WTC11 (cell line): Measurements from ENCODE around the gene NELL1. TPM values are rescaled to one million over a fixed set of nuclear protein-coding genes. Genes with fewer than 3 reads are reported as not detected.

ENCODE experiments used
- ATAC-seq: fragments of 200-7000 bp; cut with Tn5 transposase; 2 replicates; pipeline ENCODE4 v1.10.0; 2021; ENCODE audit warnings: mild to moderate bottlenecking, moderate library complexity
- CTCF ChIA-PET: fragments of 300-600 bp; sonication (Branson Sonifier 250); formaldehyde crosslinking; loops from one replicate; lab custom pipeline; 2021; ENCODE audit warnings: antibody characterized with exemption; lab: Charles Lee
- POLR2A ChIA-PET: fragments of 350-600 bp; sonication (Branson Sonifier 250); formaldehyde crosslinking; loops from one replicate; lab custom pipeline; 2021; ENCODE audit warnings: antibody characterized with exemption; lab: Charles Lee
- DNase-seq: peaks from one replicate; pipeline ENCODE4 v3.0.0; 2021; ENCODE audit warnings: low spot score
- H3K27ac Mint-ChIP-seq: 2 replicates; pipeline ENCODE4 v1.8.0; 2021; ENCODE audit warnings: mixed read lengths
- H3K27me3 Mint-ChIP-seq: 2 replicates; pipeline ENCODE4 v1.8.0; 2021; ENCODE audit warnings: low read depth, mild to moderate bottlenecking, moderate library complexity, mixed read lengths
- H3K36me3 Mint-ChIP-seq: 2 replicates; pipeline ENCODE4 v1.8.0; 2021; ENCODE audit warnings: mixed read lengths
- H3K4me1 Mint-ChIP-seq: 2 replicates; pipeline ENCODE4 v1.8.0; 2022; ENCODE audit warnings: mixed read lengths
- H3K4me3 Mint-ChIP-seq: 2 replicates; pipeline ENCODE4 v1.8.0; 2021; ENCODE audit warnings: mild to moderate bottlenecking, moderate library complexity, mixed read lengths
- H3K9me3 Mint-ChIP-seq: 2 replicates; pipeline ENCODE4 v1.8.0; 2021; ENCODE audit warnings: mixed read lengths
- AR ChIP-seq: fragments of 250-450 bp; sonication (Bioruptor Pico); IDR thresholded peaks from 2 replicates; pipeline ENCODE4 v1.9.0; 2021; ENCODE audit warnings: mild to moderate bottlenecking
- ELF4 ChIP-seq: sonication (generic); formaldehyde crosslinking; IDR thresholded peaks from 2 replicates; pipeline ENCODE4 v1.8.1; 2022; ENCODE audit warnings: low read depth, mild to moderate bottlenecking, moderate library complexity, missing genetic modification reagents
- FOXJ3 ChIP-seq: sonication (generic); formaldehyde crosslinking; IDR thresholded peaks from 2 replicates; pipeline ENCODE4 v1.9.0; 2021; ENCODE audit warnings: missing genetic modification reagents, mild to moderate bottlenecking, borderline replicate concordance
- GRHL2 ChIP-seq: fragments of 250-450 bp; sonication (Bioruptor Pico); IDR thresholded peaks from 2 replicates; pipeline ENCODE4 v1.8.0; 2022; ENCODE audit warnings: mild to moderate bottlenecking, moderate library complexity; ENCODE audit not compliant: insufficient replicate concordance, severe bottlenecking
- HMGA2 ChIP-seq: fragments of 250-450 bp; sonication (Bioruptor Pico); IDR thresholded peaks from 2 replicates; pipeline ENCODE4 v1.4.0; 2021; ENCODE audit warnings: mild to moderate bottlenecking, moderate library complexity
- IRF2 ChIP-seq: sonication (generic); formaldehyde crosslinking; IDR thresholded peaks from 2 replicates; pipeline ENCODE4 v1.8.0; 2022; ENCODE audit warnings: low read depth, missing genetic modification reagents, borderline replicate concordance
- JAZF1 ChIP-seq: fragments of 250-450 bp; sonication (Bioruptor Pico); IDR thresholded peaks from 2 replicates; pipeline ENCODE4 v1.9.0; 2021; ENCODE audit warnings: moderate library complexity, mild to moderate bottlenecking, inconsistent platforms
- NFE2L1 ChIP-seq: sonication (generic); formaldehyde crosslinking; IDR thresholded peaks from 2 replicates; pipeline ENCODE4 v1.8.1; 2023; ENCODE audit warnings: missing genetic modification reagents
- NR1H2 ChIP-seq: sonication (generic); formaldehyde crosslinking; IDR thresholded peaks from 2 replicates; pipeline ENCODE4 v1.9.0; 2021; ENCODE audit warnings: mild to moderate bottlenecking, moderate library complexity, missing genetic modification reagents
- NR2C2 ChIP-seq: sonication (generic); formaldehyde crosslinking; IDR thresholded peaks from 2 replicates; pipeline ENCODE4 v1.8.0; 2022; ENCODE audit warnings: mild to moderate bottlenecking, missing genetic modification reagents
- SOX15 ChIP-seq: fragments of 250-450 bp; sonication (Bioruptor Pico); IDR thresholded peaks from 2 replicates; pipeline ENCODE4 v1.9.0; 2021; ENCODE audit warnings: mild to moderate bottlenecking
- ZNF281 ChIP-seq: sonication (generic); formaldehyde crosslinking; IDR thresholded peaks from 2 replicates; pipeline ENCODE4 v1.8.0; 2023; ENCODE audit warnings: mild to moderate bottlenecking, missing genetic modification reagents
- ZNF317 ChIP-seq: sonication (generic); formaldehyde crosslinking; IDR thresholded peaks from 2 replicates; pipeline ENCODE4 v1.8.1; 2023; ENCODE audit warnings: low read depth, mild to moderate bottlenecking, moderate library complexity, missing genetic modification reagents, borderline replicate concordance
- ZNF396 ChIP-seq: fragments of 250-450 bp; sonication (Bioruptor Pico); IDR thresholded peaks from 2 replicates; pipeline ENCODE4 v1.8.0; 2021; ENCODE audit warnings: mild to moderate bottlenecking, moderate library complexity, borderline replicate concordance
- ZNF423 ChIP-seq: fragments of 250-450 bp; sonication (Bioruptor Pico); IDR thresholded peaks from 2 replicates; pipeline ENCODE4 v2.1.2; 2022; ENCODE audit warnings: mild to moderate bottlenecking, moderate library complexity
- total RNA-seq: library from RNA; stranded (reverse); gene quantifications from 3 replicates; pipeline ENCODE4 v1.2.3, GENCODE V29; 2021
- TF ChIP-seq, protein P1 (sequence below): sonication (generic); formaldehyde crosslinking; IDR thresholded peaks from 2 replicates; pipeline ENCODE4 v1.8.0; 2023; ENCODE audit warnings: missing genetic modification reagents, mild to moderate bottlenecking, borderline replicate concordance
- TF ChIP-seq, protein P2 (sequence below): sonication (generic); formaldehyde crosslinking; IDR thresholded peaks from 2 replicates; pipeline ENCODE4 v1.8.1; 2023; ENCODE audit warnings: mild to moderate bottlenecking, missing genetic modification reagents, borderline replicate concordance
- TF ChIP-seq, protein P3 (sequence below): fragments of 250-450 bp; sonication (Bioruptor Pico); IDR thresholded peaks from 2 replicates; pipeline ENCODE4 v1.9.0; 2021; ENCODE audit warnings: mild to moderate bottlenecking

Gene NELL1
- total RNA-seq, 1 experiment from 2014 or later = 1.8 TPM

DNA sequence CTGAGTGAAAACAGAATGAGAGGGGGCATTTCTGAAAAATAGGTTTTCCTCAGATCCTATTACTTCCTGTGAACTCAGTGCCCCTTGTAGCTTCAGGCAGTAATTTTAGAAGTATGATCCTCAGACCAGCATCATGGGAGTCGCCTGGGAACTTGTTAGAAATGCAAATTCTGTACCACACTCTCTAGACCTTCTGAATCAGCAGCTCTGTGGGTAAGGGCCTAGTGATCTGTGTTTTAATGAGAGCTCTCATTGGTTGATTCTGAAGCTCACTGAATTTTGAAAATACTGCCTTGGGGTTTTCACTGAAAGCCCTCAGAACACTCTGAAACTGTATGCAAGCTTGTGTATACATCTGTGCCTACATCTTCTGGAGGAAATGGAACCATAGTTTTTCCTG lies 876.3 kb downstream of the NELL1 start:
- CTCF ChIA-PET = interaction anchor here (0.6 to 1.1 kb wide), 2 partner anchors 34 to 326 kb away, joined by 3 to 4 read pairs; no protein-coding TSS in a partner anchor
- Mint-ChIP-seq H3K4me3 (no peak overlapping the region), H3K9me3 (peaks cover 16% of the 10 kb centered on the region), H3K27ac (no peak overlapping the region), H3K4me1 (no peaks in the 10 kb centered on the region), H3K36me3 (no peaks in the 10 kb centered on the region), H3K27me3 (no peaks in the 10 kb centered on the region)
- POLR2A ChIA-PET = no interaction called here
- ATAC-seq = no peak
- no peak for DNase-seq
- no peak for TF ChIP-seq ZNF396 (CRISPR knock-in tag)
- no peak for TF ChIP-seq SOX15 (CRISPR knock-in tag)
- no peak for TF ChIP-seq ZNF281 (CRISPR knock-in tag)
- TF ChIP-seq, protein P1, sequence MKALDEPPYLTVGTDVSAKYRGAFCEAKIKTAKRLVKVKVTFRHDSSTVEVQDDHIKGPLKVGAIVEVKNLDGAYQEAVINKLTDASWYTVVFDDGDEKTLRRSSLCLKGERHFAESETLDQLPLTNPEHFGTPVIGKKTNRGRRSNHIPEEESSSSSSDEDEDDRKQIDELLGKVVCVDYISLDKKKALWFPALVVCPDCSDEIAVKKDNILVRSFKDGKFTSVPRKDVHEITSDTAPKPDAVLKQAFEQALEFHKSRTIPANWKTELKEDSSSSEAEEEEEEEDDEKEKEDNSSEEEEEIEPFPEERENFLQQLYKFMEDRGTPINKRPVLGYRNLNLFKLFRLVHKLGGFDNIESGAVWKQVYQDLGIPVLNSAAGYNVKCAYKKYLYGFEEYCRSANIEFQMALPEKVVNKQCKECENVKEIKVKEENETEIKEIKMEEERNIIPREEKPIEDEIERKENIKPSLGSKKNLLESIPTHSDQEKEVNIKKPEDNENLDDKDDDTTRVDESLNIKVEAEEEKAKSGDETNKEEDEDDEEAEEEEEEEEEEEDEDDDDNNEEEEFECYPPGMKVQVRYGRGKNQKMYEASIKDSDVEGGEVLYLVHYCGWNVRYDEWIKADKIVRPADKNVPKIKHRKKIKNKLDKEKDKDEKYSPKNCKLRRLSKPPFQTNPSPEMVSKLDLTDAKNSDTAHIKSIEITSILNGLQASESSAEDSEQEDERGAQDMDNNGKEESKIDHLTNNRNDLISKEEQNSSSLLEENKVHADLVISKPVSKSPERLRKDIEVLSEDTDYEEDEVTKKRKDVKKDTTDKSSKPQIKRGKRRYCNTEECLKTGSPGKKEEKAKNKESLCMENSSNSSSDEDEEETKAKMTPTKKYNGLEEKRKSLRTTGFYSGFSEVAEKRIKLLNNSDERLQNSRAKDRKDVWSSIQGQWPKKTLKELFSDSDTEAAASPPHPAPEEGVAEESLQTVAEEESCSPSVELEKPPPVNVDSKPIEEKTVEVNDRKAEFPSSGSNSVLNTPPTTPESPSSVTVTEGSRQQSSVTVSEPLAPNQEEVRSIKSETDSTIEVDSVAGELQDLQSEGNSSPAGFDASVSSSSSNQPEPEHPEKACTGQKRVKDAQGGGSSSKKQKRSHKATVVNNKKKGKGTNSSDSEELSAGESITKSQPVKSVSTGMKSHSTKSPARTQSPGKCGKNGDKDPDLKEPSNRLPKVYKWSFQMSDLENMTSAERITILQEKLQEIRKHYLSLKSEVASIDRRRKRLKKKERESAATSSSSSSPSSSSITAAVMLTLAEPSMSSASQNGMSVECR (CRISPR knock-in tag) = no peak
- TF ChIP-seq NFE2L1 (CRISPR knock-in tag) = no peak
- no peak for TF ChIP-seq FOXJ3
- TF ChIP-seq ZNF317 = no peak
- TF ChIP-seq HMGA2 = no peak
- no peak for TF ChIP-seq ELF4 (CRISPR knock-in tag)
- TF ChIP-seq GRHL2 (CRISPR knock-in tag) = no peak
- TF ChIP-seq ZNF423 (CRISPR knock-in tag) = no peak
- TF ChIP-seq AR (CRISPR knock-in tag) = no peak
- TF ChIP-seq NR2C2 (CRISPR knock-in tag) = no peak
- no peak for TF ChIP-seq IRF2 (CRISPR knock-in tag)
- no peak for TF ChIP-seq JAZF1 (CRISPR knock-in tag)
- no peak for TF ChIP-seq NR1H2 (CRISPR knock-in tag)
- TF ChIP-seq, protein P2, sequence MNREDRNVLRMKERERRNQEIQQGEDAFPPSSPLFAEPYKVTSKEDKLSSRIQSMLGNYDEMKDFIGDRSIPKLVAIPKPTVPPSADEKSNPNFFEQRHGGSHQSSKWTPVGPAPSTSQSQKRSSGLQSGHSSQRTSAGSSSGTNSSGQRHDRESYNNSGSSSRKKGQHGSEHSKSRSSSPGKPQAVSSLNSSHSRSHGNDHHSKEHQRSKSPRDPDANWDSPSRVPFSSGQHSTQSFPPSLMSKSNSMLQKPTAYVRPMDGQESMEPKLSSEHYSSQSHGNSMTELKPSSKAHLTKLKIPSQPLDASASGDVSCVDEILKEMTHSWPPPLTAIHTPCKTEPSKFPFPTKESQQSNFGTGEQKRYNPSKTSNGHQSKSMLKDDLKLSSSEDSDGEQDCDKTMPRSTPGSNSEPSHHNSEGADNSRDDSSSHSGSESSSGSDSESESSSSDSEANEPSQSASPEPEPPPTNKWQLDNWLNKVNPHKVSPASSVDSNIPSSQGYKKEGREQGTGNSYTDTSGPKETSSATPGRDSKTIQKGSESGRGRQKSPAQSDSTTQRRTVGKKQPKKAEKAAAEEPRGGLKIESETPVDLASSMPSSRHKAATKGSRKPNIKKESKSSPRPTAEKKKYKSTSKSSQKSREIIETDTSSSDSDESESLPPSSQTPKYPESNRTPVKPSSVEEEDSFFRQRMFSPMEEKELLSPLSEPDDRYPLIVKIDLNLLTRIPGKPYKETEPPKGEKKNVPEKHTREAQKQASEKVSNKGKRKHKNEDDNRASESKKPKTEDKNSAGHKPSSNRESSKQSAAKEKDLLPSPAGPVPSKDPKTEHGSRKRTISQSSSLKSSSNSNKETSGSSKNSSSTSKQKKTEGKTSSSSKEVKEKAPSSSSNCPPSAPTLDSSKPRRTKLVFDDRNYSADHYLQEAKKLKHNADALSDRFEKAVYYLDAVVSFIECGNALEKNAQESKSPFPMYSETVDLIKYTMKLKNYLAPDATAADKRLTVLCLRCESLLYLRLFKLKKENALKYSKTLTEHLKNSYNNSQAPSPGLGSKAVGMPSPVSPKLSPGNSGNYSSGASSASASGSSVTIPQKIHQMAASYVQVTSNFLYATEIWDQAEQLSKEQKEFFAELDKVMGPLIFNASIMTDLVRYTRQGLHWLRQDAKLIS (CRISPR knock-in tag) = no peak
- TF ChIP-seq, protein P3, sequence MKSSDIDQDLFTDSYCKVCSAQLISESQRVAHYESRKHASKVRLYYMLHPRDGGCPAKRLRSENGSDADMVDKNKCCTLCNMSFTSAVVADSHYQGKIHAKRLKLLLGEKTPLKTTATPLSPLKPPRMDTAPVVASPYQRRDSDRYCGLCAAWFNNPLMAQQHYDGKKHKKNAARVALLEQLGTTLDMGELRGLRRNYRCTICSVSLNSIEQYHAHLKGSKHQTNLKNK = no peak
